Measurements from ENCODE around the gene SEMA4C.
"Not testable (repeated sequence)": the region's sequence is repeated elsewhere in the genome, so short reads cannot be mapped to it uniquely, and the experiment has no call there.

SEMA4C gene

GRCh38 chr2:96866986-96867755 is 2.7 kb downstream of the SEMA4C start:
- no peak for DNase-seq (ENCODE audit: low read depth in 2 of 2)

DNA sequence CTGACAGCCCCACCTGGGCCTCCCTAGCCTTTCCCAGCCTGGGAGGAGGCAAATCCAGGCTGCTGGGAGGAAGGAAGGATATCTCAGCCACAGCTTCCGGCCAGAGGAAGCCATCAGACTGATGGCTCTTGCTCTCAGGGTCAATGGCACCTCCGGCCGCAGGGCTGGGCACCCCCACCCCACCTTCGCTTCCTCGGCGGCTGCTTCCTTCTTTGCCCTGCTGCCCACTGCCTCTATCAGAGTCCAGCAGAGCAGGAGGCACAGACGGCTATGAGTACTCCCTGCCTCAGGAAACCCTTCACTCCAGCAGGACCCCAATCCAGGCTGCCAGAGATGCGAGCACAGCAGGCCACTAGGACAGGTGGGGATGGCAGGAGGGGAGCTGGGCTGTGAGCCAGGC is 3.3 kb downstream of the SEMA4C start:
- DNase-seq (ENCODE audit: low read depth in 2 of 2) = no peak

GRCh38 chr2:96866149-96866548 is 3.7 kb downstream of the SEMA4C start:
- no peak for DNase-seq (ENCODE audit: low read depth in 2 of 2)

DNA sequence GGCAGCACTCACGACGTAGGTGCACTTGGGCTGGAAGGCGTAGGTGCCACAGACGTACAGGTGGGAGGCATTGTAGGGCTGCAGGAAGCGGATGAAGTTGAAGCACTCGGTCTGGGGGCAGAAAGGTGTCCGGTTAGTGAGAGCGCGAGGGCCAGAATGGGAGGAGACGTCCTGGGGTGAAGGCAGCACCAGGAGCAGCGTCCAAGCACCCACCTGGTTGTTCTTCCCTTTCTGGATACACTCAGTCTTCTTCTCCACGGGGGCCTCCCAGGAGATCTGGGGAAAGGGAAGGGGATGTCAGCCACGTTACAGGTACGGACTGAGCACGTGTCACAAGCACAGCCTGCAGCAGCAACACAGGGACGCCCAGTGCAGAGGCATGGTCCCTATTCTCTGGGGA is 4.2 kb downstream of the SEMA4C start:
- no peak for DNase-seq (ENCODE audit: low read depth in 2 of 2)

DNA sequence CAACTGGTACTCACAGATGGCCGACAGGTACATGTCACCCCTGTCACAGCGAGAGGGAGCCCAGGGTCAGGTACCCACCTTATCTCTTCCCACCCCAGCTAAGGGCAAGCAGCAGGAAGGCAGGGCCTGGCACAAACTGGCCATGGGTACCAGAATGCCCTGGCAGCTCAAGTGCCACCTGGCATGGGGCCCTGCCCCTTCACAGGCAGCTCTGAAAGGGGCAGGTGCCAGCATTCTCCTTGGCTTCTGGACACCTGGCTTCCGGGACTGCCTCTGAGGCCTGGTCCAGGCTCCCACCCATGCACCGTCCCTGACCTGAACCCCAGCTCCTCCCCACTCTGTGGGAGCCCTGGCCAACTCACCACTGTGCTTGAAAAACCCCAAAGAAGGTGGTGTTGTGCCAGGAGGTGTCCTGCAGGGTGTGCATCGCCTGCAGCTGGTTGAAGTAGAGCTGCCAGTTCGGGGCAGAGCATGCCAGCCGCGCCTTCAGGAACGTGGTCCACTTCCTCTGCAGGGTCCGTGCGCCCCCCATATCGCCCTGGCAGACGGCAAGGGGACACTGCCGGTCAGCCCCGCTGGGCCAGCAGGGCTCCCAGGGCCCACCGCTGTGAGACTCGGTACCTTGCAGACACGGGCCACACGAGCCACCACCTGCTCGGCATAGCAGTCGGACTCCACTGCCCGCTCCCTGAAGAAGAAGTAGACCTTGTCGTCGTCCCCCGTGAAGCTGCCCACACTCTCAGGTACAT is 5.4 kb downstream of the SEMA4C start:
- no peak for DNase-seq (ENCODE audit: low read depth in 2 of 2)

- DNase-seq (ENCODE audit: low read depth in 2 of 2) = no peak
Observed at GRCh38 chr2:96863575-96864342, 6.1 kb downstream of the SEMA4C start.

DNA sequence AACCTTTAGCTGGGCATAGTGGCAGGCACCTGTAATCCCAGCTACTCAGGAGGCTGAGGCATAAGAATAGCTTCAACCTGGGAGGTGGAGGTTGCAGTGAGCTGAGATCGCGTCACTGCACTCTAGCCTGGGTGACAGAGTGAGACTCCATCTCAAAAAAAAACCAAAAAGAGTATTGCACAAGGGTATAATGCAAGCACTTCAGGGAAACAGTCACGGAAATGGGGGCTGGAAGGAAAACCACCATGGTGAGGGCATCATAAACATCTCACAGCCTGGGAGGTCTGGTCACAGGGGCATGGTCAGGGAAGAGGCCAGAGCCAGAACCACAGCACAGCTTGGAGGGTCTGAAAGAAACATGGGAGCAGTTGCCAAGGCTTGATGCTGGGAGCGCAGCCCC is 6.8 kb downstream of the SEMA4C start:
- not testable (repeated sequence) for DNase-seq (ENCODE audit: low read depth in 2 of 2)

DNA sequence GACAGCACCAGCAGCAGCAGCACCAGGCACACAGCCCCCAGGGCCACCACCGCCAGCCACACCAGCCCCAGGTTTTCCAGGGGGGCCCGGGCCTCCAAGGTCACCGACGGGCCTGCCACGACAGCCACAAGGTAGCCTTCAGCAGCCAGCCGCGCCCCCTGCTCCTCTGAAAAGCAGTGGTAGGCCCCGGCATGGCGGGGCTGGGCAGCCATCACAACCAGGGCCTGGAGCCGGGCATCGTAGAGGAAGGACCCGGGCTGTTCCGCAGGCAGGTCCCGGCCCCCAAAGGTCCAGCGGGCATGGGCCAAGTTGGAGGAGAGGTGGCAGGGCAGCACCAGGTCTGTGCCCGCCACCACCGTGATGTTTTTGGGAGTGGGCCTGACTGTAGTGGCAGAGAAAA is 8.8 kb downstream of the SEMA4C start:
- no peak for DNase-seq (ENCODE audit: low read depth in 2 of 2)

DNA sequence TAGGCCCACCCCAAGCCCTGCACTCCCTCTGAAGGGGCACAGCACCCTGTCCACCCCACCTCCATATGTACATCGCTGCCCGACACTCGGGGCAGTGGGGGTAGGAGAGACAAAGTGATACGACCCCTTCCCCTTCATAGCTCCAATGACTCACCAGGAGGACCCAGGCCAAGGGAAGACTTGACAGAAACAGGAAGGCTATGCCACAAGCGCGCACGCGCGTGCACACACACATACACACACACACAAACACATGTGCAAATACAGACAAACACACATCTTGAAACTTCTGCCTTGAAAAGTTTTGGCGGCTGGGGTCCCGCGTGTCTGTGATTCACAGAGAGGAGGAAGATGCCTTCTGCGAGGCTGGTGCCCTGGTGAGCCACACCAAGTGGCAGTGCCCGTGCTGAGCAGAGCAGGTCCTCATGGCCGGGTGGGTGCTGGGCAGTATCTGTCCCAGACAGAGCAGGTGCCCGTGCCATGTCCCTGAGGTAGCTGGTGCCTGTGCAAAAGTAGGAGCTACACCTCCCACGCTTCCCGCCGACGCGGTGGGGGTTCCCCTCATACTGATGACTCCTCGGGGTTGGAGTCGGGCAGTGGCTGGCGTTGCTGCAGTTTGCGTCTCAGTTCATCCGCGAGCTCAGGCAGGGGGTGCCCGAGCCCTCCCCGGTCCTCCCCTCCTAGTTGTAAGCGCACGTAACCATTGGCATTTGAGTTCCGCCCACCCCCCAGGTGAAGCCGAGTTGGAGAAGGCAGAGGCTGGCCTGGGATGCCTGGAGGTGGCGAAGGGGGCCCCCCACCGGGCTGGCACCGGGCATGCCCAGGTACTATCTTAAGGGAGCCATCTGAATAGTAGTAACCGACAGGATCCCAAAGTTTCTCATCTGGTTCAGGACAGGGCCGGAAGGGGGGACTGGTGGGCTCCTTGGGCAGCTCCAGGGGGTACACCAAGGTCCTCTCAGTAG is 9.5 kb downstream of the SEMA4C start:
- no peak for DNase-seq (ENCODE audit: low read depth in 2 of 2)

DNA sequence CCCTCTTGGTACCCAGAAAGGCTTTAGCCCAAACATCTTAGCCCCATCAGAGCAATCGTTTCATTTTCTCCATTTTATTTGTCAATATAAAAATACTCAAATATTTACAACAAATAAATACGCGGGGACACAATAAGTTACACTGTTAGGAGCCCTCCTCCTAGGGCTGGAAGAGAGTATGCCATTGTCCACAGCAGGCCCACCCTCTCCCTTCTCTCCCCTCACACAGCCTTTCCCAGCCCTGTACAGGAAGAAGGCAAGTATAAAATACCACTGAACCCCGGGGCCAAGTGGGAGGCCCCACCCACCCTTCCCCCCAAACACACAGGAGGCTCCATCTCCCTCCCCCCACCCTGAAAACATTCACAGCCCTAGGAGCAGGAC is 10.2 kb downstream of the SEMA4C start:
- DNase-seq (ENCODE audit: low read depth in 2 of 2) = no peak

GRCh38 chr2:96859099-96859649 is 10.7 kb downstream of the SEMA4C start:
- no peak for DNase-seq (ENCODE audit: low read depth in 2 of 2)

DNA sequence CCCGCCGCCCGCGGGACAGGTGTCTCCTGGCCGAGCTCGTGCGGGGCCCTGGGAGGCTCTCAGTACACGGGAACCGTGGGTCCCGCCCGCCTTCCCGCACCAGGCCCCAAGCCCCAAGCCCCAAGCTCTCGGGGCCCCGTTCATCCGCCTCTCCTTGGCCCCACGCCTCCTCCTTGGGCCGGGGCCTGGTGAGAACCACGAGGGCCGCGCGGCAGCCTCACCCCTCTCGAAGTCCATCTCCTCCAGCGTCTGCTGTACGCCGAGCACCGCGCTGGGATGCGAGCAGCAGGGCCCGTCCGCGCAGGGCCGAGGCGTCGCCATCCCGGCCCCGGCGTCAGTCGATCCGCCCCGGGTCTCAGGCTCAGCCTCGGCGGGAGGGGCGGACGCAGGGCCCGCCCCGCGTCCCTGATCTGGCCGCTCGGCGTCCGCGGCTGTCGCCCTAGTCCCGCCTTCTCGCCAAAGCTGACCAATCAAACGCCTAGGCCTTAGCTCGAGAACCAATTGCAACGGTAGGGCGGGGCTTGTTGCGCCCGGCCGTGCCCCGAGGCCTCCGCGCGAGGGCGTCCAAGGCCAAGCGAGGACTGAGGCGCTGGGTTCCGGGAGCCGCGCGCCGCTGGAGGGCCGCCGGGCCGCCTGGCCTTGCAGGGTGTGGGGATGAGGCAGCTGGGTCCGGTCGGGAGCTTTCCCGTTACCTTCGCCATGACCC is 12.1 kb downstream of the SEMA4C start, which contains the start of gene ANKRD39:
Gene ANKRD39, minus strand, starts transcription at position 350 of the 706 bp plus-strand sequence. Its CDS starts 29 bp downstream, at position 321.
- DNase-seq (ENCODE audit: low read depth in 2 of 2) = peak; percentile 96 to 97

GRCh38 chr2:96856776-96857666 is 12.9 kb downstream of the SEMA4C start:
- DNase-seq (ENCODE audit: low read depth in 2 of 2) = no peak

DNA sequence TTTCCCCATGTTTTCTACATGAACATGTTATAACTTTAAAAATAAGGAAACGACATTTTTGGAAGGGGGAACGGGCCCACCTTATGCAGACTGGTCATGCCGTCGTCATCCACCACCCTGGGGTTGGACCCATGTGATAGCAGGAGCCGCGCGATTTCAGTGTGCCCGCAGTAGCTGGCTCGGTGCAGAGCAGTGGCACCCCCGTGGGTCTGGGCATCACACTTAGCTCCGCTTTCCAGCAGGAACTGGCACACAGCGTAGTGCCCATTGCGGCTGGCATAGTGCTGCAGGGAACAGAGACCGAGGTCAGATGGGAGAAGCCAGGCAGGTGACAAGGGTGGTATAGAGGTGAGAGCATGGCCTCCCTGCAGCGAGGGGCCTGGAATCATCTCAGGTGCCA is 16.6 kb downstream of the SEMA4C start:
- DNase-seq (ENCODE audit: low read depth in 2 of 2) = no peak

GRCh38 chr2:96852667-96853066 is 17.2 kb downstream of the SEMA4C start:
- no peak for DNase-seq (ENCODE audit: low read depth in 2 of 2)

- no peak for DNase-seq (ENCODE audit: low read depth in 2 of 2)
Observed at GRCh38 chr2:96848264-96848663, 21.6 kb downstream of the SEMA4C start.

GRCh38 chr2:96847586-96847985 is 22.3 kb downstream of the SEMA4C start:
- no peak for DNase-seq (ENCODE audit: low read depth in 2 of 2)

GRCh38 chr2:96846825-96847224 is 23.1 kb downstream of the SEMA4C start:
- no peak for DNase-seq (ENCODE audit: low read depth in 2 of 2)

GRCh38 chr2:96844405-96844808 is 25.5 kb downstream of the SEMA4C start:
- no peak for DNase-seq (ENCODE audit: low read depth in 2 of 2)
